Neural cell (in vitro differentiated cells): ENCODE measurements around the gene ANTXR1.

Experiments
- CTCF ChIP-seq: fragments of 450-650 bp; IDR thresholded peaks from 2 replicates; pipeline ENCODE4 v1.5.1; 2014; ENCODE audit warnings: antibody characterized with exemption, mild to moderate bottlenecking, moderate library complexity; ENCODE audit not compliant: poor library complexity, severe bottlenecking
- EZH2 ChIP-seq: fragments of 200-600, 300-800 bp; shearing (Covaris generic), sonication (generic); IDR thresholded peaks from 2 replicates; pipeline ENCODE4 v1.6.1; 2014; ENCODE audit warnings: antibody characterized with exemption, low read length, borderline replicate concordance, mild to moderate bottlenecking; ENCODE audit not compliant: insufficient read depth, poor library complexity, severe bottlenecking
- POLR2AphosphoS5 ChIP-seq: IDR thresholded peaks from 2 replicates; pipeline ENCODE4 v1.6.1; 2012
- RAD21 ChIP-seq: fragments of 450-650 bp; conservative IDR thresholded peaks from 2 replicates; pipeline ENCODE4 v1.6.1; 2014; ENCODE audit warnings: antibody characterized with exemption, mild to moderate bottlenecking, moderate library complexity
- SMC3 ChIP-seq: fragments of 450-650 bp; conservative IDR thresholded peaks from 2 replicates; pipeline ENCODE4 v1.6.1; 2014; ENCODE audit warnings: antibody characterized with exemption, mild to moderate bottlenecking, moderate library complexity; ENCODE audit not compliant: poor library complexity

- TF ChIP-seq EZH2, result no peak
- no peak for TF ChIP-seq CTCF
- TF ChIP-seq RAD21, result no peak
- TF ChIP-seq SMC3, result no peak
- TF ChIP-seq POLR2AphosphoS5, result no peak
These were observed 229.7 kb downstream of the ANTXR1 start for GRCh38 chr2:69242651-69243051.
